ENCODE measurements around the gene QSOX2. TPM values are rescaled to one million over a fixed set of nuclear protein-coding genes. Genes with fewer than 3 reads are reported as not detected.

The QSOX2 gene
- polyA plus RNA-seq, 6 donors from 2014 or later, result 2.8 to 4.6 (median 3.7) TPM

- H3K27me3 Mint-ChIP-seq, result no peaks in the 10 kb centered on the region
- H3K4me3 Mint-ChIP-seq, result peak overlapping the region in 1 of 8 donors; percentile 40
- H3K9me3 Mint-ChIP-seq, result peaks cover 0 to 1% (median 0%) of the 10 kb centered on the region in 7 donors
- no peak for ATAC-seq (ENCODE audit: low read depth in 2 of 2)
- peaks cover 5 to 16% of the 10 kb centered on the region in 2 donors for H3K36me3 Mint-ChIP-seq
- H3K27ac Mint-ChIP-seq, result peak overlapping the region in 5 of 6 donors; percentile 20 to 96 (median 72)
- no peak for DNase-seq
- H3K4me1 Mint-ChIP-seq, result peaks cover 59 to 90% (median 86%) of the 10 kb centered on the region in 3 donors
Measured at GRCh38 chr9:136229096-136230065, 16.2 kb downstream of the QSOX2 start.

GRCh38 chr9:136228107-136228875 is 17.3 kb downstream of the QSOX2 start:
- peaks cover 6 to 11% of the 10 kb centered on the region in 2 donors for H3K36me3 Mint-ChIP-seq
- H3K27me3 Mint-ChIP-seq, result no peaks in the 10 kb centered on the region
- no peak for ATAC-seq (ENCODE audit: low read depth in 2 of 2)
- H3K9me3 Mint-ChIP-seq, result peaks cover 0 to 1% (median 0%) of the 10 kb centered on the region in 7 donors
- no peak for DNase-seq
- H3K4me3 Mint-ChIP-seq, result peak overlapping the region in 5 of 8 donors; percentile 10 to 67 (median 53)
- peaks cover 58 to 83% (median 82%) of the 10 kb centered on the region in 3 donors for H3K4me1 Mint-ChIP-seq
- H3K27ac Mint-ChIP-seq, result peak overlapping the region; percentile 69 to 96 (median 92)

DNA sequence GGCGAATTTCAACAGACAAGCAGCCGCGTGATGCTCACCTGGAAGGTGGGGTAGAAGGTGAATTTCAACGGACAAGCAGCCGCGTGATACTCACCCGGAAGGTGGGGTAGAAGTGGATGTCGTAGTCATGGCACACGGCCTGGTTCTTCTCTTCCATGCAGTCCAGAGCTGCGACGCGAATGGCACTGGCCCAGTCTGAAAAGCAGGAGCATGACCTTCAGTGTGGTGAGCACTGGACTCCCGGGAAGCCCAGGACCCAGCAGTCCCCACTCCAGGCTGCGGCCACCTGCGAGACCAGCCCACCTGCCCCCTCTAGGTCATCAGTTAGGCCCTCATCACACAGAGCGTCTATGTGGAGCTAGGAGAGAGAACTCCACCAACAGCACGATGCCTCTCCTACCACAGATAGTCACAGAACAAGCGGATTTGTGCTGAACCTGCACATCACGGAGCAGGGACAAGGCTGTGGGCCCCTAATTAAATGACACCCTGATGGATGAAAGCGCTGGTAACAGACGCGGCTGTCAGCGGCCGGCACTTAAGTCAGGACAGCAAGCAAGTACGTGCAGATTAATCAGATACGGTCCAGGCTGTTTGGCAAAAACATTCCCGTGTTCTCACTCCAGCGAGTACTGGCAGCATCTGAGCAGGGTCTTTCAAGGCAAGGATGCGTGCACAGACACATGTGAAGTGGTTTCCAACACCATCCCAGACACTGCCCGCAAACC is 18.8 kb downstream of the QSOX2 start:
- H3K4me3 Mint-ChIP-seq, result peak overlapping the region in 5 of 8 donors; percentile 5 to 84 (median 60)
- H3K27ac Mint-ChIP-seq, result peak overlapping the region in 5 of 6 donors; percentile 96 to 100 (median 100)
- no peaks in the 10 kb centered on the region for H3K27me3 Mint-ChIP-seq
- DNase-seq (no peak), ATAC-seq (ENCODE audit: low read depth in 2 of 2) (no peak)
- H3K36me3 Mint-ChIP-seq, result peaks cover 9 to 10% of the 10 kb centered on the region in 2 donors
- H3K4me1 Mint-ChIP-seq, result peaks cover 49 to 74% (median 73%) of the 10 kb centered on the region in 3 donors
- H3K9me3 Mint-ChIP-seq, result peaks cover 0 to 1% (median 0%) of the 10 kb centered on the region in 7 donors

DNA sequence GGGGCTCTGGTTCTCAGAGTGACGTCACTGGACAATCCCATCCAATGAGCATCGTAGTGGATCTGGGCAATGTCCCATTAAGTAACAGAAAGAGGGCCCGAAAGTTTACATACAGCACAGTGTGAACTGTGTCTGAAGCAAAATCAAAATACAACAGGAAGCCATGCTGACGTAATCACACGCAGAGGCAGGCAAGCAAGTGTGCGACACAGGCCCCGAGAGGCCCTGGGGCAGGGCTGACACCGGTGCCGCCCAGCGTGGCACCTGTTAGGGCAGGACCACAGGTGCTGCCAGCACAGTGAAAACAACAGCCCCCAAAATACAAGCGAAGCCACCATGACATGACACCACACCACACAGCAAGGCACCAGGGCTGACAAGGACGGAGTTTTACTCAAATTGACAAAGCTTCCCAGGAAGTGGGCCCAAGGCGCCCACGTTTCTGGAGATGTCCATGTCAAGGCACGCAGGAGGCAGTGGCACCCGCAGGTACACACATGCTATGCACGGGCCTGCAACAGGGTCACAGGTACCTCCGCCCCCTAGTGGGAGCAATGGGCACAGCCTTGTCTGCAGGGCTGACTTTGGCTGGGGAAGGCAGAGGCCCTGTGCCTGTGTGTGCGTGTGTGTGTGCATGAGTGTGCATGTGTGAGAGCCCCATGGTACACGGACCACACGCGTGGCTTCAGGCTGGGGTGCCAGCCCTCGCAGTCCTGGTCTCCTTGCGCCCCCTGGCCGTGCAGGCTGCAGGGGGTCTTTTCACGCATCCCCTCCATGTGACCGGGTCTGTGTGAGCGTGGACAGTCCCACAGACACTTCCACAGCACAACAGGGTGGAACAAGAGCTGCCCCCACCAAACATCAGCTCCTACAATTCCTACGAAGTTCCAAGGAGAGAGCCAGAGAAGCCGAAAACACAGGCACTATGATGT is 19.6 kb downstream of the QSOX2 start:
- Mint-ChIP-seq H3K4me3 (peak overlapping the region; percentile 54 to 87 (median 82)), H3K9me3 (peaks cover 0 to 1% (median 0%) of the 10 kb centered on the region in 7 donors), H3K27ac (peak overlapping the region; percentile 96 to 100 (median 100)), H3K27me3 (no peaks in the 10 kb centered on the region), H3K4me1 (peaks cover 42 to 67% (median 67%) of the 10 kb centered on the region in 3 donors), H3K36me3 (peaks cover 6 to 15% of the 10 kb centered on the region in 2 donors)
- DNase-seq (peak; percentile 89), ATAC-seq (ENCODE audit: low read depth in 2 of 2) (peak; percentile 81 to 82)

GRCh38 chr9:136225366-136225747 is 20.3 kb downstream of the QSOX2 start:
- DNase-seq (peak; percentile 89), ATAC-seq (ENCODE audit: low read depth in 2 of 2) (peak; percentile 63 to 69)
- Mint-ChIP-seq H3K27ac (peak overlapping the region; percentile 96 to 100 (median 100)), H3K9me3 (peaks cover 0 to 1% (median 0%) of the 10 kb centered on the region in 7 donors), H3K4me1 (peaks cover 37 to 66% (median 62%) of the 10 kb centered on the region in 3 donors), H3K36me3 (peaks cover 0 to 15% of the 10 kb centered on the region in 2 donors), H3K4me3 (peak overlapping the region; percentile 54 to 87 (median 82)), H3K27me3 (no peaks in the 10 kb centered on the region)

GRCh38 chr9:136223871-136224640 is 21.6 kb downstream of the QSOX2 start:
- H3K27me3 Mint-ChIP-seq, result no peaks in the 10 kb centered on the region
- H3K27ac Mint-ChIP-seq, result peak overlapping the region; percentile 63 to 100 (median 94)
- DNase-seq (no peak), ATAC-seq (ENCODE audit: low read depth in 2 of 2) (no peak)
- H3K9me3 Mint-ChIP-seq, result peaks cover 0 to 1% (median 0%) of the 10 kb centered on the region in 7 donors
- H3K36me3 Mint-ChIP-seq, result peaks cover 0 to 15% of the 10 kb centered on the region in 2 donors
- H3K4me1 Mint-ChIP-seq, result peaks cover 37 to 55% (median 53%) of the 10 kb centered on the region in 3 donors
- H3K4me3 Mint-ChIP-seq, result peak overlapping the region in 4 of 8 donors; percentile 33 to 87 (median 61)

- Mint-ChIP-seq H3K27ac (peak overlapping the region in 5 of 6 donors; percentile 92 to 96 (median 93)), H3K36me3 (peaks cover 0 to 15% of the 10 kb centered on the region in 2 donors), H3K9me3 (peaks cover 0 to 1% (median 0%) of the 10 kb centered on the region in 7 donors), H3K27me3 (no peaks in the 10 kb centered on the region), H3K4me3 (peak overlapping the region in 4 of 8 donors; percentile 10 to 69 (median 24)), H3K4me1 (peaks cover 28 to 49% (median 41%) of the 10 kb centered on the region in 3 donors)
- DNase-seq, result no peak
- no peak for ATAC-seq (ENCODE audit: low read depth in 2 of 2)
Measured at GRCh38 chr9:136222906-136223285, 22.7 kb downstream of the QSOX2 start.

- no peak for ATAC-seq (ENCODE audit: low read depth in 2 of 2)
- peaks cover 0 to 1% (median 0%) of the 10 kb centered on the region in 7 donors for H3K9me3 Mint-ChIP-seq
- H3K4me1 Mint-ChIP-seq, result peaks cover 25 to 46% (median 35%) of the 10 kb centered on the region in 3 donors
- DNase-seq, result no peak
- H3K27me3 Mint-ChIP-seq, result no peaks in the 10 kb centered on the region
- H3K4me3 Mint-ChIP-seq, result peak overlapping the region in 1 of 8 donors; percentile 5
- H3K27ac Mint-ChIP-seq, result peak overlapping the region in 3 of 6 donors; percentile 93 to 96 (median 96)
- peaks cover 0 to 15% of the 10 kb centered on the region in 2 donors for H3K36me3 Mint-ChIP-seq
Measured at GRCh38 chr9:136222166-136222905, 23.3 kb downstream of the QSOX2 start.

- H3K4me3 Mint-ChIP-seq, result no peak overlapping the region
- peaks cover 15 to 25% (median 15%) of the 10 kb centered on the region in 3 donors for H3K4me1 Mint-ChIP-seq
- no peaks in the 10 kb centered on the region for H3K27me3 Mint-ChIP-seq
- H3K27ac Mint-ChIP-seq, result peak overlapping the region in 4 of 6 donors; percentile 20 to 78 (median 53)
- DNase-seq (no peak), ATAC-seq (ENCODE audit: low read depth in 2 of 2) (no peak)
- no peaks in the 10 kb centered on the region for H3K9me3 Mint-ChIP-seq
- peaks cover 0 to 23% of the 10 kb centered on the region in 2 donors for H3K36me3 Mint-ChIP-seq
Measured at GRCh38 chr9:136220017-136220729, 25.4 kb downstream of the QSOX2 start.

DNA sequence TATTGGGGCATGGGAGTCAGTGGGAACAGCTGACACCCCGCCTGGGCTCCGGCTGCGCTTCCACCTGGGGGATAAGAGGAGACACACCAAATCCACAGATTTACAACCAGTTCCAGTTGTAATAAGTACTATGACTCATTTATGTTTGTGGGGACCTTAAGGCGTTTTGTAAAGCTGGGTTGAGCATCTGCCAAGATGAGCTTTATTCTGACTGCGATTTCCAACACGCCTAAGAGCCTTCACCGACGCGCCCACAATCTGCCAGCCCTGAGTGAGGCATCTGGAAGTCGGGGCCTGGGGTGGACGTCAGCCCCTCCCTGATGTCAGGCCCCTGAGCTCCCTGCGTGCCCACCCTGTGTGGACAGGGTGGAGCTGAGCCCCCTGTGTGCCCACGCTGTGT is 26.3 kb downstream of the QSOX2 start:
- Mint-ChIP-seq H3K4me3 (no peak overlapping the region), H3K27ac (no peak overlapping the region), H3K36me3 (peaks cover 7 to 29% of the 10 kb centered on the region in 2 donors), H3K4me1 (peaks cover 10 to 17% (median 14%) of the 10 kb centered on the region in 3 donors), H3K27me3 (no peaks in the 10 kb centered on the region), H3K9me3 (no peaks in the 10 kb centered on the region)
- no peak for DNase-seq
- ATAC-seq (ENCODE audit: low read depth in 2 of 2), result no peak
